Activated CD8-positive, alpha-beta memory T cell treated with anti-CD3 and anti-CD28 coated beads for 1 hour (primary cell): ENCODE data around the gene ATXN1L.
"Not testable (repeated sequence)": the region's sequence is repeated elsewhere in the genome, so short reads cannot be mapped to it uniquely, and the experiment has no call there.

Experiments
- DNase-seq, 2 donors: peaks; one replicate each; pipeline ENCODE4 v3.0.0-alpha.2; 2020; ENCODE audit warnings: low read depth in 1 of 2; ENCODE audit errors: extremely low read depth in 1 of 2

The ATXN1L gene

DNA sequence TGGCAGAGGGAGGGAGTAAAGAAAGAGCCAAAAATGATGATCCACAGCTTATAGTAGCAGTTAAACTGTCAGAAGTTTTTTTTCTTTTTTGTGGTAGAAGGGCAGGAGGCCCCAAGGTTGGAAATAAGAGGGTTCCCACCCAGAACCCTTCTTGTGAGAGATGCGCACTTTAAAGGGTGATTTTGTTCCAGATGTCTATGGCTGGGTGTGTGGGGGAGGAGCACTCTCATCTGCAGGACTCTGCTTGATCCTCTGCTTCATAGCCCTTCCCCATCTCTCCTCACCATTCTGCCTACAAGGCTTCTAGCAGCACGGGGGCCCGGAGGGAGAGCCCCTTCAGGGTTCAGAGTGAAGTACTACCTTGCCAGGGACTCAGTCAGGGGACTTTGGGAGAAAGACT, 6.4 kb downstream of the ATXN1L start:
- no peak for DNase-seq

DNA sequence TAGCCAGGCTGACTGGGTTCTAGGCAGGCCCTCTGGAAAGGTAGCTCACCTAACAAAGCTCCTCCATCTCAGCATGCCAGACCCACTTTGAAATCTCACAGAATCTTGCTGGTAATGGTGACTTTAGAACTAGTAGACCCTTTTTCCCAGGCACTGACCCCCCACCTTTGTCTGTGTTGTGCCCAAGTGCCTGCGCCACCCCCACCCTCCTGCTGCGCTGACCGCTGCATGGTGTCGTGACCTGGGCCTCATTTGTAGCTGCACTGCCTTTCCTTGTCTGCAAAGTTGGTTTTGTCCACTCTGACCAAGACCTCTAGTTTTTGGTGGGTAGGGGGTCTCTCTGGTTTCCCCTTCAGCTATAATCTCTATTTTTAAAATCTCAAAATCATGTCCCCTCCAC, 6.8 kb downstream of the ATXN1L start:
- no peak for DNase-seq

DNA sequence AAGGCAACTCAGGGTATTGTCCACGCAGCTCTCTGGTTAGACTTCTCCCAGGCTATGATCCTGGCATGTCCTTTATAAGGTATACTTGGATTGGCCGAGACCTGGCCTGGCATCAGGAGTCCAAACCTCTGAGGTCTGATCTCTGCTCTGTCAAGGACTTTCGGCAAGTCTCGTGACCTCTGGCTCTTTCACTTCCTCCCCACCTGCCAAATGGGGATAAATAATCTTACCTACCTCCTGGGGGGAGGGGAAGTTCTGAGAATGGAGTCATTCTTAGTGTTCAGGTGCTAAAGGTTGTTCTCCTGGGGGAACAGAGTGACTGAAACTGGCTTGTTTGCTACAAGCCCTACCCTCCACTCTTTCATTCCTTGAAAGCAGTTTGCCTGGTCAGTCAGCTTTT, 7.6 kb downstream of the ATXN1L start:
- DNase-seq = no peak

DNA sequence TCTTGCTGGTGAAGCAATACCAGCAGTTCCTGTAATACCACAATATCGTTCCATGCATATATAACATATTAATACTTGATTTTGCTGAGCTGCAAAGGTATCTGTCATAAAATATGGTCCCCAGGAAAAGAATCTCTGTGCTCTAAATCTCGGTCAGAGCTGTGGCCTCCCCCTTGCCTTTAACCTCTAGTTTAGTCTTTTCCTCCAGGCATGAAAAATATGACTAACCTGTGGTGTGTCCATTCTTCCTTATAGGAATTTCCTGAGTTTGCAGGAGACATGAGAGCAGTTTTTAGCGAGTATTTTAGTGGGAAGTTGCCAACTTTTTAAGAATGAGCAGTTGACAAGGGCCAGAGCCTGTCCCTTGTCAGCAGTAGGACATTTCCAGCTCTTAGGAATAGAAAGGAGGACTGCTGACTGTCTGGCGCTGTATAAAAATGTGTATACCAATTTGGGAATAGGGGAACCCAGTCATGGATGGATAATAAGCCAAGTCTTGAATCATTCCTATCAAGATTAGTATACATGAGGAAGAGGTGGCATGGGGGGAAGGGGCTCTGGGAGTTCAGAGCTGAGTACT, 8.7 kb downstream of the ATXN1L start:
- no peak for DNase-seq

DNA sequence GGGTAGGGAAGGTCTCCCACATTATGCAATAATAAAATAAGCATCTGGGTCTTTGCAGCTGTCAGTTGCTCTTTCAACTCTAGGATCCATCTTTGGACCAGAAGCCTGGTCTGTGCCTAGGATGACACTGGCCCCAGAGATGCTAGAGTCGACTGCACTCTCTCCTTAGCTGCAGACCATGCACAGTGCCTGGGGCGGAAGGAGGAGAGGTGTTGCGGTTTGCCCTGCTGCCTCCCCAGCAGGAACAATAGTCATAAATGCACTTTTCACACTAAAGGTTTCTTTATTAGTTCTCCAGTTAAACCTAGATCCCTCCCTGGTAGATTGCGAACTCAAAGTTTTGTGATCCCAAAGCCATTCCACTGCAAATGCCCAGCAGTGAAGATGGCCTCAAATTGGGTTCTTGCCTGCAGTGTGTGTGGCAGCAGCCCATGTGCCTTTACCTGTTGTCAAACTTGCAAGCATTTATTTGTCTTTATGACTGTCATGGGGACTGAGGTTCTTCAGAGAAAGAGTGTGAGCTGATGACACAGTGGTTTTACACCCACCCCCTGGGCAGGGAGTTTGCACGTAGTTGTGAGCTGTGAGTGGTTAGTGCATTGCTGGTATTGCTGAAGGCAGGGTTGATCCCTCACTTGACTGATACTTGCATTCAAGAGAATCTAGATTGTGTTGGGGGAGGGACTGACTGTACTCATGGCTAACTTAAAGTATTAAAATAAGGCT, 10.3 kb downstream of the ATXN1L start:
- DNase-seq = no peak

DNA sequence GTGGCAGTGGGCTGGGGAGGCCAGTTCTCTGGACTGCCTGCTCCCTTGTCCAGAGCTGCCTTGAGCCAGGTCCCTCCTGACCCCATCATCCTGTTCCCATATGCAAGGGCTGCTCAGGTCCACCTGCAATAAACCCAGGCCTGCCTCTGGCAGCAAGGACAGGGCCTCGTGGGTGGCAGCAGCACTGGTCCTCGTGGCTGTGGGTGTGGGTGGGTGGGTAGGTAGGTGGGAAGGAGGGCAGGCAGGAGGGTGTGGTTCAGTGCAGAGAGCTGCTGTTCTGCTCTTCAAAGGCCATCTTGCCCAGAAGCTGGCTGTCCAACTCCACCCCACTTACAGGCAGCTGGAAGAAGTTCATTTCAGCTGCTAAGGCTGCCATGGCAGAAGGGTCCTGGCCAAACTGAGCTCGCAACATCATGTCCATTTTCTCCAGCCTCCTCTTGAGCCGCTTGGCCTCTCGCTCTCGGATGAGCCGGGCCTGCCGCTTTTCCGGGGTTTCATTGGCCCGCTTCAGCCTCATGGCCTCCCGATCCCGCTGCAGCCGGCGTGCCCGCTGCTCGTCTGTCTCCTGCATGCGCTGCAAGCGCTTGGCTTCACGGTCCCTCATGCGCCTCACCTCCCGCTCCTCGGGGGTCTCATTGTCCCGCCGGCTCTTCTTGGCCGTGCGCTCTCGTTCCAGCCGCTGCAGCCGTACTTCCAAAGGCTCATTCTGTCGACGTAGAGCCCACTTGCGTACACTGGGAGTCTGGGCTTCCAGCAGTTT, 14.2 kb downstream of the ATXN1L start:
- no peak for DNase-seq

DNA sequence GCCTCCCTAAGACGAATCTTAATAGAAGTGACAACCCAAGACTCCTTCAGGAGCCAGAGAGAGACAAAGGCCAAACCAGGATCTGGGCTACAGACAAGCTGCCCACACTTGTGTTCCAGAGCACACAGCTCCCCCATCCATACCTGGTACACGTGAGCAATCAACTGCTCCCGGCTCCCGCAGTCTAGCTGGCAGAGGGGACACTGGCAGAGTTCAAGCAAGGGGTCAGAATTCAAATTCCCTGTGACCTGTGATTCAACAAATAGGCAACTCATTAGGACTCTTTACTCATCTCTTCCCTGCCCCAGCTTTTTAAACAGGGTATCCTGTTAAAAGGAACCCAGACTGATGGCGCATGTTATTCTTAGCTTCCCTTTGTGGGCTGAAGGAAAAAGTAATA, 18.2 kb downstream of the ATXN1L start:
- no peak for DNase-seq

DNA sequence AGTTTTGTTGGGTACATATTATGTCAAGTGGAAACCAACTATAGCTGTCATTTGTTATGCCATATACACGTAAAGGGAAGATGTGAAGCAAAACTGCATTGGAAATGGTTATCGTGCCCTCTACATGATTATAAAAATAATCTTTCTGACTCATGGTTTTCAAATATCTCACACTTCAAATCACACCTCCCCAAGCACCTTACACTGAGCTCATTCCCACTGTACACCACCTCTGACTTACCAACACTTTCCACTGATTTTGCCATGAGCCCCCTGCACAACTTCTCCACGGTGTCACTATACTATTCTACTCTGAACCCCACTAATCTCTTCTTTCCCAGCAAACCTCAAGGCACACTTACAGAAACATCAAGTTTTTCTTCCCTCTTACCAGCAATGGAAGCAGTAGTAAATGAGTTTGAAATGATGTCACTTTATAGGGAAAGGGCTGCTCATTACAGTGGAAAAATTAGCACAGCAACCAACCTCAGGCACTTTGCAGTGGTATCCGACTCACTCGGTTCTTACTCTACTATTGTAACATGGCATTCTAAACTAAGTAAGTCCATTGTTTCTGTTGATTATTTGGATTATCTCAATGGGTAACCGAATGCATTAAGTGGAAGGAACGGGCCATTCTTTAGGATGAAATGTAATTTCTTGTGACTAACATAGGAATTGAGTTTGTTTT, 19.5 kb downstream of the ATXN1L start:
- DNase-seq = no peak

DNA sequence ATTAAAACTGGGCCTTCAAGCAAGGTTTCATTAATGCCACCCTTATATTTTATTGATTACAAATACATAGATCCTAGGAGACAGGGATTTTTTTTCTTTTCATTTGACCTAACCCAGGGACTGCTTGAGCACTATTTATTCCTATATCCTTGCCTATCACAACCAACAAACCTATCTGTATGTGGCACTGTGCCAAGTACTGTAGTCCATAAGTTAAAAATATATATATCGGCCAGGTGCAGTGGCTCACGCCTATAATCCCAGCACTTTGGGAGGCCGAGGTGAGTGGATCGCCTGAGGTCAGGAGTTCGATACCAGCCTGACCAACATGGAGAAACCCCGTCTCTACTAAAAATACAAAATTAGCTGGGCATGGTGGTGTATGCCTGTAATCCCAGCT, 21.4 kb downstream of the ATXN1L start:
- DNase-seq = not testable (repeated sequence)

DNA sequence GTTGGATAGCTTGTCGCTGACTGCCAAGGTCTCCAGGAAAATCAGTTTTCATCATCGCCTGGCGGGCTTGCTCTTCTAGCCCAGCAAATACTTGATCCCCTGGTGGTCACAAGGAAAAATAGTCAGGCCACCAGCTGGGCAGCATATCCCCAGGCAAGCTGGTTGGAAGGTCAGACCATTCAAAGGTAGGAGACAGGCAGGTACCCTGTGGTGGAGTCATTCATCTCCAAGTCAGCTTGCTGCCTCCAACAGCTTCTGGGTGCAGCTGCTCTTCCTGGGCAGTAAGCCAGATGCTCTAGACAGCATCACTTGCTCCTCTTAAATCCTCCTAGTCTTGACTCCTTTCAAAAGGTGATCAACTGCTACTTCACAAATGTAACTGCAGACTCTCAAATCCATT, 22.2 kb downstream of the ATXN1L start:
- no peak for DNase-seq

DNA sequence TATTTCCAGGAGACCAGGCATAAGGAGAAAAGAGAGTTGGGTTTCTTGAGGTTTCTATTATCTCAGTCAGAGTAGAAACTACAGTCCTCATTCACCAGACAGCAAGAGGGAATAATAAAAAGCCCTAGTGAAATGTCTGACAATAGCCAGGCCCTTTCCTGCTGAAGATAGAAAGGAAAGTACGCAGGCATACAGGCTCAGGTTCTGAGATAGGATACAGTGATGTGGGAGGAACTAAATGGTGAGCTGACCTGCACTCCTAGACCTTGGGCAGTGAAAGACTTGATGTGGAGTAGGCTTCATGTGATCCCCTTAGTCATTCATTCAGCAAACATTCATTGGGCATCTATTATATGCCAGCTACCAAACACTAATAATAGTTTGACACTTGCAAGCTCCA, 23.3 kb downstream of the ATXN1L start:
- DNase-seq = no peak

DNA sequence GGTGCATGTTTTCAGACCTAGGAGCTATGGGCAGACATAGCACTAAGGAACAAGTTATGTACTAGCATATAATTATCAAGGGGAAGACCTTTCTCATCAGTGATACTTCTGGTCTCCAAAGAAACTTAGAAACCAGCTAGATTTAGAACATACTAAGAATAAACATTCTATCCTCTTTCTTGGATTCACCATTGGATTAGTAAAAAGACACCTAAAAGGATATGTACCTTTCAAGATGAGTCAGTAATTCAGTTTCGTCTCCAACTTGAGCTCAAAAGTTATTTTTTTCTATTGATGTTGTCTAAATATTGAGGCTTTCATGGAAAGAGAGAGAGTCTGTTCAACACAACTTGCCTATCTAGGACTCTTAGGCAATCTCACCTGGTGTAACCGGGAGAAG, 25.0 kb downstream of the ATXN1L start:
- DNase-seq = no peak

DNA sequence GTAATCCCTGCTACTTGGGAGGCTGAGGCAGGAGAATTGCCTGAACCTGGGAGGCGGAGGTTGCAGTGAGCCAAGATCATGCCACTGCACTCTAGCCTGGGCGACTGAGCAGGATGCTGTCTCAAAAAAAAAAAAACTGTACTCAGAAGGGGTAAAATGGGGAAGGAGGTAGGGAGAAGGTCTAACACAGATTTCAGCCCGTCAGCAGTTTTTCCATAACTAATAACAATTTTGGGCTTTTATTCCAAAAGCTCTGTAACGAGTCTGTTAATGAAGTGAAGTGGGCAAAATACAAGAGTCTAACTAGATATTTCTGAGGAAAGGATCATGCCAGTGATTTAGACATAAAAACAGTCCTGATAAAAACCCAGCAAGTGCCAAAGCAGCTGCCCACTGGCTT, 27.4 kb downstream of the ATXN1L start:
- no peak for DNase-seq

DNA sequence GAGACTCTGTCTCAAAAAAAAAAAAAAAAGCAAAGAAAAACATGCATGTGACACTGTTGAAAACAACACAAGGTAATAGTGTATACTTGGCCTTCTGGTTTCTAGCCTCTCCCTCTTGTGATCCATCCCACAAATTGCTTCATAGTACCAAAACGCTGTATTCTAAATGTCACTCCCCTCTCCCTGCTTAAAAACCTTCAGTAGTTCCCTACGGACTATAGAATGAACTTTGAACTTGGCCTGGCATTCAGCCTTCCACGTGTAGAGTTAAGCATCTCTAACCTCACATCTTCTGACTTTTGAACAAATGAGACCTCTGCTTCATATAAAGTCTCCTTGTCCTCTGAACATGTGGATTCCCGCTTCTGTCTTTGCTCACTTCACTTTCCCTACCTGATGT, 33.1 kb downstream of the ATXN1L start:
- DNase-seq = no peak

DNA sequence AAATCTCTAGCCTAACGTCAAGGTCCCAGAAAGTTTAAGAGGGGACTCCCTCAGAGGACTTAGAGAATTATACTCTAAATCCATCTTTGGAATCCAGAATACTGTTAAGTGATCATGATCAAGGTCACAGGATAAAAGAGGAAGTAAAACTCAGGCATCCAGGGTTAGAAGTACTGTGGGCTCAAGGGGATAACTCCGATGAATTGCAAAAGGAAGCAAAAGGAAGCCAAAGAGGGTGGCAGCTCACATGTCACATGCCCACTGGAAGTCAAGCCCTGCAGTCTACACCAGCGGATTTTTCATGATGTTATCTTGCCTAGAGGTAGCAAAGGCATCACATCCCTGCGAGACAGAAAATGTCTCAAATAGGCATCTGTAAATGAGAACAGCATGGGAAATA, 34.4 kb downstream of the ATXN1L start:
- DNase-seq = no peak

DNA sequence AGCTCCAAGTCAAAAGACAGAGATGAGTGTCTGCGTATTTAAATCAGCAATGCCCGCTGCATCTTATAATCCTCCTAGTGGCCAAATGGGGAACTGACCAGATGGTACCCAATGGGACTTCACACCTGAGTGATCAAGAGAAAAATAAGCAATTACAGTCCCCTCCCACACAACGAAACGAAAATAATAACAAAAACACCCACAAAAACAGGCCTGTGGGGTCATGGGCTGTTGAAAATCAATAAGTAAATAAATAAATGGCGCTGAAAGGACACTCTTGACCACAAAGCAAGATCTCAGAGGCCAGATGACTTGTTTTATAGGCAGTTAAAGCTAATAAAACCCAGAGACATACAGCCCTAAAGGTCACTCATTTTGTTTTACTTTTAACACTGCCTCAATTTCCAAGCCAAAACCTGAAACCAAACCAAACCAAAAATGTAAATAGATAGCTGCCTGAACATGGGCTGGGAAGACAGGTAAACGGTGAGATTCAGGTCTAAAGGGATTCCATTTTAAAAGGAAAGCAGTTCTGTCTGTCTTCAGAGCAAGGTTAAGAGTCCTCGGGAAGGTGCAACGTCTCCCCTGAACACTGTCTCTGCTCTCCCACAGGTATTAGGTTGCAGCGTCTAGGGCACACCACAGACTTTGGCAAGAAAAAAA, 36.9 kb downstream of the ATXN1L start:
- peak in 1 of 2 donors; percentile 40 for DNase-seq

DNA sequence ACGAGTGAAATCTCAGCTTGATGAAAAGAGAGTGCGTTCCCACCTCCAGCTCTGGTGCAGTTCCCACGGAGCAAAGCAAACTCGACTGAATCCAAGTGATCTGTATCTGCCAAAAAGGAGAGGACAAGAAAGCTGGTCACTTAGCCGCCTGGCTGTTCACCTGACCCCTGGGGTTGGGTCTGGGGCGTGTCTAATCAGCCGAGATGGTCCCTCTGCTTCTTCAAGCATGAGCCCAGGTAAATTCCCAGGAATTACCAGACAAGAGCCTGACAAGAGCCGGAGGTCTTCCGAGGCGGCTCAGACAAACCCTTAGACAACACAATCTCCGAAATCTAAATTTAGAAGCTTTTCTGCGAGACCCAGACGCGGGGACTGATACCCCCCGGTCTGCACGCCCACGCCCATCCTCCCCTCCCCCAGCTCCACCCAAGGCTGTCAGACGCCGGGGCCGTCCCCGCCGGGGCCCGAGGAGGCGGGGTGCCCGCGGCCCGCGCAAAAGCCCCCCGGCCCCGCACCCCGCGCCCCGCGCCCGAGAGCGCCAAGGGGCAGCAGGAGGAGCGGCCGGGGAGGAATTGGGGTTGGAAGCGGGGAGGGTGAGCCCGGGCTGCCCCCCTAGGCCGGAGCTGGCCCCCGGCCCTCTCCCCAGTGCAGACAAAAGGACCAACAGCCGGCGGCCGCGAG, 37.5 kb downstream of the ATXN1L start:
- peak in 1 of 2 donors; percentile 39 for DNase-seq

DNA sequence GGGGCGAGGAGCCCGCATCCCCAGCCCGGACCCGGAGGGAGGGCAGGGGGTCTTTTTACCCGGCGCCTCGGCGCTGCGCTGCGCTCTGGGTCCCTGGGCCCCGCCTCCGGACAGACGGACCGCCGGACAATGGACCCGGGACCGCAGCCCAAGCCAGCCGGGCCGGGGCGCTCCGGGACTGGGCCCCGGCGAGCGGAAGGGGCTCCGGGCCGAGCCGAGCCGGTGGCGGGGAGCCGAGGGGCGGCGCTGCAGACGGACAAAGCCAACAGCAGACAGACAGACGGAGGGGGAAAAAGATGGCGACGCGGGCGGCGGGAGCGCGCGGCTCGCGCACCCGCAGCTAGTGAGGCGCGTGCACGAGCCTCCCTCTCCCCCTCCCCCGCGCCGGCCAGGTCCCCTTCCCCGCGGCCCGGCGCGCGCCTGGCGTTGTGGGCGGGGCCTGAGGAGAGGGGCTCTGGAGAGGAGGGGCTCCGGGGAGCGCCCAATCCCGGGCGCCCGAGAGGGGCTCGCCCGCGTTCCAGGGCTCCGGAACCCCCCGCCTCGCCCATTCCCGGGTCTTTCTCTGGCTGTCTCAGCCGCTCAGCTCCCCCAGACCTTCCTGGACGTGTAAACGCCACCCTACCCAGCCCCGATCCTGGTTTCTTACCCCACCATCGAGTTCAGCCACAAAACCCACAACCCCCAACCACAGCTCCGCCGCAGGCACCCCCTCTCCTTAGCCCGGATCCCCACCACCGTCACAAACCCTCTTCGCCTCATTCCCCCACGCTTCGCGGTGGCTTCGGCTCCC, 38.3 kb downstream of the ATXN1L start, which contains the start of gene ZNF821:
TSS of gene ZNF821 (minus strand) at position 334 of the 790 bp plus-strand sequence. CDS start 4,236 bp downstream, outside the sequence.
- DNase-seq = peak; percentile 46 to 59

DNA sequence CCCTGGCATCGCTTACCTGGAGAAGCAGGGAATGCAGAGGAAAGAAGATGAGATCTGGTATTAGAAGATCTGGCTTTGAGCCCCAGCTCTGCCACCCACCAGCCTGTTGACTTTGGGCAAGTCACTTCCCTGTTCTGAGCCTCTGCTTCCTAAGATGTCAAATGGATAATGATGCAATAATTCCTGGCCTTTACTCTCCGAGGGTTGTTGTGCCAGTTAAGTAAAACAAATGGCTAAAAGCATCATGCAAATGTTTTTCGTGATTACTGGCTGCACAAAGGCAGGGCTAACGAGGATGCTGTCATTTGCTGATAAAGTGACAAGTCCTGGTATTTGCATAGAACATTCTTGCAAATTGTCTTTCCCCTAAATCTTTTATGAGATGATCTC, 39.5 kb downstream of the ATXN1L start:
- no peak for DNase-seq

DNA sequence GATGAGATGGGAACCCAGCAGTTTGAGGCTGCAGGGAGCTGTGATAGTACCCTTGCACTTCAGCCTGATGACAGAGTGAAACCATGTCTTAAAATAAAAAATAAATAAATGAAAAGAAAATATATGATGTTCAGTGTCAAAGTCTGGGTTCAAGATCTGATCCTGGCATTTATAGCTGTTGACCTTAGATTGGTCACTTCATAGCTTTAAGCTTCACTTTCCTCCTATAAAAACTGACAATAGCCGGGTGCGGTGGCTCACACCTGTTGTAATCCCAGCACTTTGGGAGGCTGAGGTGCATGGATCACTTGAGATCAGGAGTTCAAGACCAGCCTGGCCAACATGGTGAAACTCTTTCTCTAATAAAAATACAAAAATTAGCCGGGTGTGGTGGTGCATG, 43.4 kb downstream of the ATXN1L start:
- DNase-seq = no peak
